Activated T-cell treated with anti-CD3 and anti-CD28 coated beads, Interleukin-2, amount 50 U/mL, for 72 hours (primary cell): ENCODE results near the gene TBC1D8. TPM values are rescaled to one million over a fixed set of nuclear protein-coding genes. Genes with fewer than 3 reads are reported as not detected.
"Not testable (repeated sequence)": the region's sequence is repeated elsewhere in the genome, so short reads cannot be mapped to it uniquely, and the experiment has no call there.

Experiments
- ATAC-seq, 2 donors: fragments of 150-1000 bp; cut with Tn5 transposase; replicated peaks in 1 of 2; 2 replicates each; pipeline ENCODE4 v1.10.0; 2021; ENCODE audit warnings: moderate library complexity in 2 of 2, mild to moderate bottlenecking in 1 of 2
- DNase-seq, 2 donors: peaks; one replicate each; pipeline ENCODE4 v3.0.0; 2021 to 2022; ENCODE audit warnings: mixed read lengths in 1 of 2
- H3K27ac Mint-ChIP-seq: one replicate; pipeline ENCODE4 v1.8.0; 2022; ENCODE audit warnings: mild to moderate bottlenecking, moderate library complexity, mixed read lengths
- H3K27me3 Mint-ChIP-seq: one replicate; pipeline ENCODE4 v1.8.0; 2022; ENCODE audit warnings: low read depth, mixed read lengths
- H3K36me3 Mint-ChIP-seq, 2 donors: one replicate each; pipeline ENCODE4 v1.8.0; 2022; ENCODE audit warnings: mixed read lengths in 2 of 2, mild to moderate bottlenecking in 1 of 2; ENCODE audit not compliant: insufficient read depth in 2 of 2
- H3K4me1 Mint-ChIP-seq: one replicate; pipeline ENCODE4 v1.8.0; 2022; ENCODE audit warnings: low read depth, mixed read lengths
- H3K4me3 Mint-ChIP-seq, 2 donors: one replicate each; pipeline ENCODE4 v1.8.0; 2022; ENCODE audit warnings: mild to moderate bottlenecking in 2 of 2, mixed read lengths in 2 of 2, moderate library complexity in 2 of 2
- H3K9me3 Mint-ChIP-seq, 2 donors: one replicate each; pipeline ENCODE4 v1.8.0; 2022; ENCODE audit warnings: mixed read lengths in 2 of 2
- total RNA-seq, 2 donors: library from RNA; stranded (reverse); gene quantifications; one replicate each; pipeline ENCODE4 v1.2.3, GENCODE V29; 2022

TBC1D8 gene
- total RNA-seq, 2 donors from 2014 or later = 5.2 to 8.3 TPM

DNA sequence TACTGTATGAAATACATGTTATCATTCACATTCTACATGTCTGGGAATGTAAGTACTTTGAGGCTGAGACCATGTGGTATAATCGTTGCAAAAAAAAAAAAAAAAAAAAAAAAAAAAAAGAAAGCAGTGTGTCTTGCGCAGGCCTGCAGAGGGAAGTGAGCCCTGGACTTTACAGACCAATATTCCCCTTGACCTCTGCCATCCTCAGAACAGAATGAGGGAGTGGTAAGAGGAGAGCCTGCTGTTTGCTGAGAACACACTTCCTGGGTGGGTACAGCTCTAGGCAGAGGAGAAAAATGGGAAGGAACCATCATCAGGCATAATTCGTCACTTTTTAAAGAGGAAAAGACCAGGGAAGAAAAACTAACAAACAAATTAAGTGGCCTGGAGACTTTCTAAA, 28.8 kb upstream of the TBC1D8 start:
- ATAC-seq = no peak

DNA sequence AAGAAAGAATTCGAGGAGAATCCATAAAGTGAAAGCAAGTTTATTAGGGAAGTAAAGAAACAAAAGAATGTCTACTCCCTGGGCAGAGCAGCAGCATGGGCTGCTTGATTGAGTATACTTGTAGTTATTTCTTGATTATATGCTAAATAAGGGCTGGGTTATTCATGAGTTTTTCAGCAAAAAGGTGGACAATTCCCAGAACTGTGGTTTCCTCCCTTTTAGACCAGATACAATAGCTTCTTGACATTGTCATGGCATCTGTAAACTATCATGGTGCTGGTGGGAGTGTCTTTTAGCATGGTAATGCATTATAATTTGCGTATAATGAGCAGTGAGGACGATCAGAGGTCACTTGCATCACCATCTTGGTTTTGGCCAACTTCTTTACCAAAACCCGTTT, 25.6 kb upstream of the TBC1D8 start:
- peaks cover 4 to 7% of the 10 kb centered on the region in 2 donors for H3K9me3 Mint-ChIP-seq
- ATAC-seq = no peak

More for the DNA sequence above, 28.8 kb upstream of the TBC1D8 start:
- Mint-ChIP-seq H3K4me3 (no peak overlapping the region), H3K36me3 (no peaks in the 10 kb centered on the region), H3K4me1 (no peaks in the 10 kb centered on the region), H3K27ac (no peak overlapping the region), H3K27me3 (no peaks in the 10 kb centered on the region), H3K9me3 (no peaks in the 10 kb centered on the region)
- DNase-seq = no peak

DNA sequence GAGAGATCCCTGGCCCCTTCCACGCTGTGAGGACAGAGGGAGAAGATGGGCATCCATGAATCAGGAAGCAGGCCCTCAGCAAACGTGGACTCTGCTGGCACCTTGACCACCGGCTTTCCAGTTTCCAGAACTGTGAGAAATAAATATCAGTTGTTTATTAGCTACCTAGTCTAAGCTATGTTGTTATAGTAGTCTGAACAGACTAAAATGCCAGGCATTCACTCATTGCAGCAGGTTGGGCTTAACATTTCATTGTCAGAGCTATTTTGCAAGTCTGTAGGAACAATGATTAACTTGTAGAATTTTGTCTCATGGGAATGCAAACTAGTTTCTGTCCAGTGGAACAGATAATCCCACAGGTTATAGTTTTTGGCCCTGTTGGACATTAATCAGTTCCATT, 24.8 kb upstream of the TBC1D8 start:
- Mint-ChIP-seq H3K27me3 (no peaks in the 10 kb centered on the region), H3K27ac (no peak overlapping the region), H3K36me3 (peaks cover 5 to 7% of the 10 kb centered on the region in 2 donors), H3K4me1 (peaks cover 20% of the 10 kb centered on the region), H3K4me3 (no peak overlapping the region), H3K9me3 (peaks cover 5 to 7% of the 10 kb centered on the region in 2 donors)
- DNase-seq (no peak), ATAC-seq (no peak)

More for the DNA sequence above, 25.6 kb upstream of the TBC1D8 start:
- Mint-ChIP-seq H3K27ac (no peak overlapping the region), H3K36me3 (peaks cover 5% of the 10 kb centered on the region in 2 donors), H3K4me1 (peaks cover 20% of the 10 kb centered on the region), H3K4me3 (no peak overlapping the region), H3K27me3 (no peaks in the 10 kb centered on the region)
- DNase-seq = no peak

DNA sequence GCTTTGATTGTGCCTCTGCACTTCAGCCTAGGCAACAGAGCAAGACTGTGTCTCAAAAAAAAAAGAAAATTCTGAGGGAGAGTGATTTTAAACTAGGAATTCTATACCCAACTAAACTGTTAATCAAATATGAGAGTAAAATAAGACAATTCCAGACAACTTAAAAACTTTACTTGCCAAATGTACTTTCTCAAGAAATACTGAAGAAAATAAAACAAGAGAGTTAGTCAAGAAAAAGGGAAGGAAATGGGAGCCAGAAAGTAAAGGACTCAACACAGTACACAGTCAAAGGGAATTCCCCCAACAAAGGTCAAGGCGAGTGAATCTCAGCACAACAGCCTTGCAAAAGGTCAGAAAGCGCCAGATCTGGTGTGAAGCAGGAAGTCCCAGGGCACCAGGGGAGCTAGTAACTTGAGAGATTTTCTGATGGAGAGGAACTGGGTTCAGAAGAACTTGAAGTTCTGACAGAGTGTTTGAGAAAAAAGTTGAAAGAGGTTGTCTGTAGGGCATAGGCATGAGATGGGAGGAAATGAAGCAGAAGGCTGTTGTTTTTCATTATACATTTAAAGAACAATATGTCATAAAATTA, 22.6 kb upstream of the TBC1D8 start:
- Mint-ChIP-seq H3K4me1 (peaks cover 20% of the 10 kb centered on the region), H3K27ac (peak overlapping the region; percentile 44), H3K27me3 (no peaks in the 10 kb centered on the region), H3K4me3 (peak overlapping the region; percentile 0 to 33), H3K36me3 (peaks cover 11 to 13% of the 10 kb centered on the region in 2 donors), H3K9me3 (peaks cover 9 to 14% of the 10 kb centered on the region in 2 donors)
- ATAC-seq (peak; percentile 92 to 98), DNase-seq (peak; percentile 32 to 42)

DNA sequence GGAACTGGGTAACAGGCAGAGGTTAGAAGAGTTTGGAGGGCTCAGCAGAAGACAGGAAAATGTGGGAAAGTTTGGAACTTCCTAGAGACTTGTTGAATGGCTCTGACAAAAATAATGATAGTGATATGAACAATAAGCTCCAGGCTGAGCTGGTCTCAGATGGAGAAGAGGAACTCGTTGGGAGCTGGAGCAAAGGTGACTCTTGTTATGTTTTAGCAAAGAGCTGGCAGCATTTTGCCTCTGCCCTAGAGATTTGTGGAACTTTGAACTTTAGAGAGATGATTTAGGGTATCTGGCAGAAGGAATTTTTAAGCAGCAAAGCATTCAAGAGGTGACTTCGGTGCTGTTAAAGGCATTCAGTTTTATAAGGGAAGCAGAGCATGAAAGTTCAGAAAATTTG, 18.6 kb upstream of the TBC1D8 start:
- Mint-ChIP-seq H3K9me3 (peaks cover 16 to 23% of the 10 kb centered on the region in 2 donors), H3K36me3 (peaks cover 19 to 23% of the 10 kb centered on the region in 2 donors), H3K4me1 (peaks cover 27% of the 10 kb centered on the region)
- not testable (repeated sequence) for ATAC-seq, DNase-seq, H3K27me3 Mint-ChIP-seq, H3K4me3 Mint-ChIP-seq, H3K27ac Mint-ChIP-seq

DNA sequence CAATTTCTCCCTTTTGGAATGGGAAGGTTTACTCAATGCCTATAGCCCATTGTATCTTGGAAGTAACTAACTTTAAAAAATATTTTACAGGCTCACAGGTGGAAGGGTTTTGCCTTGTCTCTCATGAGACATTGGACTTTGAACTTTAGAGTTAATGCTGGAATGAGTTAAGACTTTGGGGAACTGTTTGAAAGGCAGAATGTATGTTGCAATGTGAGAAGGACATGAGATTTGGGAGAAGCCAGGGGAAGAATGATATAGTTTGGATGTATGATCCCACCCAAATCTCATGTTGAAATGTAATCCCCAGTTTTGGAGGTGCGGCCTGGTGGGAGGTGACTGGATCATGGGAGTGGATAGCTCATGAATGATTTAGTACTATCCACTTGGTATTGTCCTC, 17.5 kb upstream of the TBC1D8 start:
- H3K27ac Mint-ChIP-seq = no peak overlapping the region

DNA sequence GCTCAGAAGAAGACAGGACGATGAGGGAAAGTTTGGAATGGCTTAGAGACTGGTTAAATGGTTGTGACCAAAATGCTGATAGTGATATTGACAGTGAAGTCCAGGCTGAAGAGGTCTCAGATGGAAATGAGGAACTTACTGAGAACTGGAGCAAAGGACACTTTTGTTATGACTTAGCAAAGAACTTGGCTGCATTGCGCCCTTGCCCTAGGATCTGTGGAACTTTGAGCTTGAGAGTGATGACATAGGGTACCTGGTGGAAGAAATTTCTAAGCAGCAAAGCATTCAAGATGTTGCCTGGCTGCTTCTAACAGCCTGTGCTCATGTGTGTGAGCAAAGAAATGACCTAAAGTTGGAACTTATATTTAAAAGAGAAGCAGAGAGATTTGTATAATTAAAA, 16.4 kb upstream of the TBC1D8 start:
- H3K27ac Mint-ChIP-seq, H3K4me3 Mint-ChIP-seq, DNase-seq, H3K27me3 Mint-ChIP-seq, H3K4me1 Mint-ChIP-seq, ATAC-seq: not testable (repeated sequence)
- peaks cover 16 to 23% of the 10 kb centered on the region in 2 donors for H3K36me3 Mint-ChIP-seq
- peaks cover 16 to 17% of the 10 kb centered on the region in 2 donors for H3K9me3 Mint-ChIP-seq

More for the DNA sequence above, 17.5 kb upstream of the TBC1D8 start:
- Mint-ChIP-seq H3K4me3 (no peak overlapping the region), H3K36me3 (peaks cover 16 to 23% of the 10 kb centered on the region in 2 donors), H3K4me1 (peaks cover 16% of the 10 kb centered on the region), H3K9me3 (peaks cover 16 to 19% of the 10 kb centered on the region in 2 donors), H3K27me3 (no peaks in the 10 kb centered on the region)
- DNase-seq (no peak), ATAC-seq (no peak)

DNA sequence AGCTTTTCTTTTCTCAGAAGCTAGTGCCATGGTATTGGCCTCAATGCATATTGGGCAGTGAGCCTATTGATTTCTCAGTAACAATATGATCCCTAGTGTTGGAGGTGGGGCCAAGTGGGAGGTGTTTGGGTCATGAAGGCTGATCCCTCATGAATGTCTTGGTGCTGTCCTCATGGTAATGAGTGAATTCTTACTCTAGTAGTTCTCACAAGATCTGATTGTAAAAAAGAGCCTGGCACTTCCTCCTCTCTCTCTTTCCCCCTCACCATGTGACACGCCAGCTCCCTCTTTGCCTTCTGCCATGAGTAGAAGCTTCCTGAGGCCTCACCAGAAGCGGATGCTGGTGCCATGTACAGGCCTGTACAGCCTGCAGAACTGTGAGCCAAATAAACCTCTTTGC, 12.8 kb upstream of the TBC1D8 start:
- no peak for ATAC-seq
- Mint-ChIP-seq H3K9me3 (peaks cover 7 to 9% of the 10 kb centered on the region in 2 donors), H3K36me3 (peaks cover 9 to 11% of the 10 kb centered on the region in 2 donors), H3K27ac (no peak overlapping the region), H3K4me3 (no peak overlapping the region), H3K4me1 (peaks cover 7% of the 10 kb centered on the region), H3K27me3 (no peaks in the 10 kb centered on the region)
- DNase-seq = no peak

DNA sequence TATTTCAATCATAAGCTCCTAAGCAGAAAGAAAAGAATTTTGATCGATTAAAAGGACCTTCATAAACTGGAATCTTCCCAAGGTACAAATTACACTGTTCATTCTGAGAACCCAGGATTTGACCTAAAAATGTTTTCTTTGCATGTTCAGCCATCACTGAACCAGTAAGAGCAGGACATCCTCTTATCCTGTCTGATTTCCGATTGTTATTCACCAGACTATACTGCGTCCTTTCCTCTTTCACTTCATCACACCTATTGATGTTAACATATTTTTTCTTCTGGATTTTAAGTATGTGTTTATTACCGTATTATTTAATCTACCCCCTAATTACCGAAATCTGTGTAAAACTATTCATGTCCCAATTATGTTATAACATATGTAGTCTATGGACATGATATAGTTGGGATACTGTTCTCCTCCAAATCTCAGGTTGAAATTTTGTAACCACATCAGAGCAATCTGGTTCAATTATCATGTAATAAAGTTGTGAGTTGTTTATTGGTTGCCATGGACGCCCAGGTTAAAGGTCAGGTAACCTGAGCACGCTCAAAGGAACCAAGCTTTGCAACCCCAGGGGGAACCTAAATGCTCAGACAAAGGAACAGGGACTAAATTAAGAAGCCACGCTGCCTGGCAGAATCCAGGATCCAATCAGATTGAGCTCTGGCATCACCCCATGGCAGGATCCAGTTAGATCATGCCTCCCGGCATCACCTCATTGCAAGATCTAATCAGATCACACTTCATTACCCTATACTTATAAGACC, 11.6 kb upstream of the TBC1D8 start:
- H3K4me1 Mint-ChIP-seq = peaks cover 7% of the 10 kb centered on the region
- peaks cover 3% of the 10 kb centered on the region in 2 donors for H3K36me3 Mint-ChIP-seq
- no peaks in the 10 kb centered on the region for H3K27me3 Mint-ChIP-seq
- H3K27ac Mint-ChIP-seq = no peak overlapping the region
- DNase-seq (no peak), ATAC-seq (no peak)
- peaks cover 3 to 4% of the 10 kb centered on the region in 2 donors for H3K9me3 Mint-ChIP-seq
- no peak overlapping the region for H3K4me3 Mint-ChIP-seq

DNA sequence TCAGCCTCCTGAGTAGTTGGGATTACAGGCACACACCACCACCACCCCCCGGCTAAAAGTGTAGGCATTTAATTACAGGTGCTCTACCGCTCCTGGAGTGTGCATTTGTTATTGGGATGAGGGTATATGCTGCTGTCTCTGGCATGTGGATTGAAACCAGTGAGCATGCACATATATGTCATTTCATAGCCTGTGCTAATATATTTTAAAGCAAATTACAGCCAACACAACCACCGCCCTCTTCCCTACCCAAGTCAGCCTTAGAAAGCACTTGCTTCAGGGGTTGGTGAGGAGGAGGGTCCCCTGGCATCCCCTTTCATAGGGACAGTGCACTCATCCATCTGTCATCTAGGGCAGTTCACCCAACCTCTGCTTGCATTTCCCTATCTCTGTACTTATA, 10.5 kb upstream of the TBC1D8 start:
- DNase-seq (no peak), ATAC-seq (no peak)
- Mint-ChIP-seq H3K9me3 (no peaks in the 10 kb centered on the region), H3K4me1 (peaks cover 5% of the 10 kb centered on the region), H3K27ac (no peak overlapping the region), H3K36me3 (no peaks in the 10 kb centered on the region), H3K4me3 (no peak overlapping the region), H3K27me3 (no peaks in the 10 kb centered on the region)

DNA sequence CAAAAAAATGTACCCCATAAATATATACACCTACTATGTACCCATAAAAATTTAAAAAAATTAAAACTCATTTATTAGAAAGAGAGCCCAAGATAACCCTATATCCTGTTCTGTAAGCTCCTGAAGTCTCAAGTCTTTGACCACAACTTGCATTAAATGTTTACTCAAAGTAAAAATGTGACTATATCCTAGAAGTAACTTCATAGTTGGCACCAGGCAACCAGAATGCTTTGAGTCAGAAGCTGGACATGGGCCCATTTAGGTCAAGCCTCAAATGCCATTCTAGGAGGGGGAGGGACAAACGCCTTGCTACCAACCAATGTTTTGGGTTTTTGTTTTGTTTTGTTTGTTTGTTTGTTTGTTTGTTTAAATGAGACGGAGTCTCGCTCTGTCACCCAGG, 9.3 kb upstream of the TBC1D8 start:
- ATAC-seq (no peak), DNase-seq (no peak)
- Mint-ChIP-seq H3K9me3 (no peaks in the 10 kb centered on the region), H3K27me3 (no peaks in the 10 kb centered on the region), H3K4me3 (no peak overlapping the region), H3K36me3 (no peaks in the 10 kb centered on the region), H3K4me1 (no peaks in the 10 kb centered on the region), H3K27ac (no peak overlapping the region)

DNA sequence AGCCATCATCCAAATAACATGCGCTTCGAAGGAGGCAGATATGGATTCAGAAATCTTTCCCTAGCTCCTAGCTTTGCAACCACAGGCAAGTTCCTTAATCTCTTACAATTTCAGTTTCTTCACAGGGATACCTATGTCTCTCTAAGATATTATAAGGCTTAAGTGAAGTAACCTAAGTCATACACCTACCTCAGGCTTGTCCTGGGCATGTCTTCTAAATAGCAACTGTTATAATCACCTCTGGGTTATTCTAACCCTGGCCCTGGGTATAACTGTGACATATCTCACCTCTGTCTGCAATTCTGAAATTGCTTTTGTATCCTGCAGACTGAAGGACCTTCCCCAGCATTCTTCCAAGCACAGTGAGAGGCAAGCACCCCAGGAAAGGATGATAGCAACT, 8.3 kb upstream of the TBC1D8 start:
- ATAC-seq = no peak
- Mint-ChIP-seq H3K4me1 (no peaks in the 10 kb centered on the region), H3K27me3 (no peaks in the 10 kb centered on the region)

DNA sequence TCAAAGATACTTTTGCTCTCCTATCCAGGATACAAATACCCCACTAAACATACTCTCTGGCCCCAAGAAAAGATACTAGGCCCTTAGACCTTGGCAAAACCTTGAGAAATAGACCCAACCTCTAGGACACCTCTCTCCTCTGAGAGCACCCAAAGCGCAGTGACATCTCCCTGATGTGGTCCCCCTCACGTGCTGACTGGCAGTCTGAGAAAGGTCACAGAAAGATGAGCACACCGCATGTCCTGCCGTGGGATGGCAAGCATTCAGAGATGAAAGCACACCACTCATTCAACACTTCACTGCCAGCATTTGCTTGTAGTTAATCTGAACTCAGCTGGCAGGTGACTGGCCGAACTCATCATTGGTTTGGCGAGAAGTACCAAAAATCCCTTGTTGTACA, 6.1 kb upstream of the TBC1D8 start:
- Mint-ChIP-seq H3K27me3 (peaks cover 16% of the 10 kb centered on the region), H3K4me1 (peaks cover 6% of the 10 kb centered on the region), H3K4me3 (no peak overlapping the region), H3K36me3 (no peaks in the 10 kb centered on the region), H3K27ac (no peak overlapping the region), H3K9me3 (no peaks in the 10 kb centered on the region)
- ATAC-seq (peak; percentile 35 to 58), DNase-seq (peak in 1 of 2 donors; percentile 23)

More for the DNA sequence above, 8.3 kb upstream of the TBC1D8 start:
- no peak for DNase-seq
- H3K4me3 Mint-ChIP-seq = no peak overlapping the region
- no peaks in the 10 kb centered on the region for H3K9me3 Mint-ChIP-seq
- no peaks in the 10 kb centered on the region for H3K36me3 Mint-ChIP-seq
- H3K27ac Mint-ChIP-seq = no peak overlapping the region
